HL-60 (cell line): Measurements from ENCODE around the gene DAP3.
A peak's percentile ranks its signal among the peaks of the same experiment; 100 is the strongest.

ENCODE experiments used
- DNase-seq, 2 experiments: peaks; one replicate each; pipeline ENCODE4 v3.0.0-alpha.2; 2010 to 2020; ENCODE audit warnings: low read depth in 1 of 2, low spot score in 1 of 2
- H3K27ac ChIP-seq: fragments of 250-450 bp; sonication (Bioruptor Pico); replicated peaks from 2 replicates; pipeline ENCODE4 v1.5.1; 2020; ENCODE audit warnings: mild to moderate bottlenecking, moderate library complexity
- H3K27me3 ChIP-seq: fragments of 250-450 bp; sonication (Bioruptor Pico); 2 replicates; pipeline ENCODE4 v1.5.1; 2021; ENCODE audit warnings: mild to moderate bottlenecking, moderate library complexity; ENCODE audit not compliant: insufficient read depth, poor library complexity, severe bottlenecking
- H3K4me3 ChIP-seq: replicated peaks from 2 replicates; pipeline ENCODE4 v1.5.1; 2011; ENCODE audit warnings: mild to moderate bottlenecking, control low read depth, low read length; ENCODE audit not compliant: insufficient read depth
- CTCF ChIP-seq: IDR thresholded peaks from one replicate; pipeline ENCODE4 v1.5.1; 2011; ENCODE audit warnings: low read length, control low read depth, inconsistent platforms; ENCODE audit not compliant: insufficient read depth
- GABPA ChIP-seq: IDR thresholded peaks from 2 replicates; pipeline ENCODE4 v1.6.1; 2012; ENCODE audit warnings: low read depth
- POLR2AphosphoS5 ChIP-seq: IDR thresholded peaks from 2 replicates; pipeline ENCODE4 v1.6.1; 2012; ENCODE audit warnings: low read depth
- REST ChIP-seq: IDR thresholded peaks from 2 replicates; pipeline ENCODE4 v1.6.1; 2012; ENCODE audit warnings: low read depth; ENCODE audit not compliant: insufficient replicate concordance
- SPI1 ChIP-seq: IDR thresholded peaks from 2 replicates; pipeline ENCODE4 v1.6.1; 2012; ENCODE audit warnings: low read depth, mild to moderate bottlenecking, borderline replicate concordance

Gene DAP3

GRCh38 chr1:155645034-155645598, 43.8 kb upstream of the DAP3 start:
- no peak overlapping the region for H3K27ac ChIP-seq
- H3K4me3 ChIP-seq: no peak overlapping the region
- no peak for DNase-seq
- TF ChIP-seq SPI1: no peak
- no peak for TF ChIP-seq POLR2AphosphoS5
- no peak for TF ChIP-seq GABPA
- no peak for TF ChIP-seq REST
- H3K27me3 ChIP-seq: no peaks in the 10 kb centered on the region

- no peak overlapping the region for H3K4me3 ChIP-seq
These were observed 43.2 kb upstream of the DAP3 start for GRCh38 chr1:155645648-155646047.

GRCh38 chr1:155646307-155646706, 42.6 kb upstream of the DAP3 start:
- Histone ChIP-seq H3K27me3 (no peaks in the 10 kb centered on the region), H3K27ac (0 out of 2 replicates have a peak overlapping the region, but pooled peaks have one; percentile 16), H3K4me3 (no peak overlapping the region)
- TF ChIP-seq CTCF: no peak
- no peak; the same call in 1 of the 2 replicates for TF ChIP-seq POLR2AphosphoS5
- no peak for TF ChIP-seq SPI1
- peak; percentile 28 to 74 for DNase-seq

More at GRCh38 chr1:155645648-155646047, 43.2 kb upstream of the DAP3 start:
- no peak for DNase-seq
- Histone ChIP-seq H3K27ac (no peak overlapping the region), H3K27me3 (no peaks in the 10 kb centered on the region)
- TF ChIP-seq CTCF: no peak
- no peak for TF ChIP-seq GABPA
- no peak for TF ChIP-seq SPI1
- TF ChIP-seq REST: no peak
- no peak for TF ChIP-seq POLR2AphosphoS5

- Histone ChIP-seq H3K27me3 (no peaks in the 10 kb centered on the region), H3K4me3 (no peak overlapping the region), H3K27ac (no peak overlapping the region)
- DNase-seq: peak; percentile 39 to 51
- peak; percentile 15 for TF ChIP-seq CTCF
- no peak for TF ChIP-seq POLR2AphosphoS5
- TF ChIP-seq GABPA: no peak
- TF ChIP-seq SPI1: no peak
These were observed 40.4 kb upstream of the DAP3 start for GRCh38 chr1:155648207-155649147.
